H1 (cell line): Measurements from ENCODE around the gene TGFBI. TPM values are rescaled to one million over a fixed set of nuclear protein-coding genes. Genes with fewer than 3 reads are reported as not detected.

Experiments used
- CTCF ChIA-PET: fragments of 300-600 bp; sonication (Branson Sonifier 250); formaldehyde crosslinking; loops from one replicate; lab custom pipeline; 2021; ENCODE audit not compliant: partially characterized antibody; lab: Charles Lee
- POLR2A ChIA-PET: fragments of 300-600 bp; sonication (Branson Sonifier 250); formaldehyde crosslinking; loops from one replicate; lab custom pipeline; 2021; ENCODE audit warnings: inconsistent platforms; ENCODE audit not compliant: partially characterized antibody; lab: Charles Lee
- DNase-seq, 2 experiments: peaks; one replicate each; pipeline versions ENCODE4 v3.0.0 to v3.0.0-alpha.2; 2010 to 2022; ENCODE audit warnings: low spot score in 2 of 2, low read depth in 1 of 2, mixed read lengths in 1 of 2
- FAIRE-seq: peaks from 2 replicates; lab custom pipeline; 2011; peaks lifted over from hg19 to GRCh38; lab: Jason Lieb, UNC
- H2AFZ ChIP-seq: 2 replicates; pipeline ENCODE4 v1.8.1; 2012; ENCODE audit warnings: low read length, inconsistent platforms
- H2AK5ac ChIP-seq: 2 replicates; pipeline ENCODE4 v1.6.1; 2013; ENCODE audit warnings: low read depth, low read length
- H2BK120ac ChIP-seq: replicated peaks from 2 replicates; pipeline ENCODE3; 2013; ENCODE audit warnings: low read depth, low read length, inconsistent platforms
- H2BK12ac ChIP-seq: 2 replicates; pipeline ENCODE4 v1.6.1; 2013; ENCODE audit warnings: low read depth, low read length
- H2BK15ac ChIP-seq: 2 replicates; pipeline ENCODE4 v1.6.1; 2013; ENCODE audit warnings: low read length
- H2BK20ac ChIP-seq: 2 replicates; pipeline ENCODE4 v1.6.1; 2013; ENCODE audit warnings: low read length
- H2BK5ac ChIP-seq: 2 replicates; pipeline ENCODE4 v1.6.1; 2013; ENCODE audit warnings: low read depth, low read length
- H3K14ac ChIP-seq: 2 replicates; pipeline ENCODE4 v1.6.1; 2013; ENCODE audit warnings: inconsistent platforms; ENCODE audit not compliant: insufficient read length
- H3K18ac ChIP-seq: 2 replicates; pipeline ENCODE4 v1.6.1; 2013; ENCODE audit warnings: low read length; ENCODE audit errors: extremely low read depth
- H3K23ac ChIP-seq: 2 replicates; pipeline ENCODE4 v1.6.1; 2013; ENCODE audit warnings: inconsistent platforms; ENCODE audit not compliant: insufficient read length
- H3K23me2 ChIP-seq: 2 replicates; pipeline ENCODE4 v1.6.1; 2013; ENCODE audit warnings: low read depth, low read length
- H3K27ac ChIP-seq: 2 replicates; pipeline ENCODE4 v1.6.1; 2011; ENCODE audit warnings: low read depth, low read length, inconsistent platforms
- H3K27me3 ChIP-seq, 4 experiments: replicated peaks in 1 of 4; 1 replicate in 1 of 4; 2 replicates in 3 of 4; pipeline versions ENCODE4 v1.6.1 to v1.8.1; 2011 to 2013; ENCODE audit warnings: low read length in 3 of 4, mild to moderate bottlenecking in 3 of 4, inconsistent platforms in 2 of 4, mixed read lengths in 2 of 4, moderate library complexity in 1 of 4; ENCODE audit not compliant: control insufficient read depth in 3 of 4, insufficient read depth in 3 of 4; ENCODE audit errors: extremely low read depth in 1 of 4
- H3K36me3 ChIP-seq, 4 experiments: 2 replicates each; pipeline versions ENCODE4 v1.6.1 to v1.8.1; 2011 to 2013; ENCODE audit warnings: mild to moderate bottlenecking in 4 of 4, low read length in 3 of 4, moderate library complexity in 2 of 4, control low read depth in 1 of 4, inconsistent platforms in 1 of 4; ENCODE audit not compliant: insufficient read depth in 4 of 4, control insufficient read depth in 2 of 4
- H3K4ac ChIP-seq: replicated peaks from 2 replicates; pipeline ENCODE3; 2013; ENCODE audit warnings: low read length, low read depth, mixed read lengths, inconsistent platforms; ENCODE audit not compliant: insufficient read length
- H3K4me1 ChIP-seq, 4 experiments: replicated peaks in 1 of 4; 1 replicate in 1 of 4; 2 replicates in 3 of 4; pipeline versions ENCODE4 v1.6.1 to v1.8.1; 2011 to 2013; ENCODE audit warnings: low read length in 3 of 4, inconsistent platforms in 2 of 4, mixed read lengths in 1 of 4; ENCODE audit not compliant: insufficient read depth in 4 of 4, control insufficient read depth in 3 of 4
- H3K4me2 ChIP-seq, 2 experiments: 2 replicates each; pipeline versions ENCODE4 v1.6.1 to v1.8.1; 2011 to 2013; ENCODE audit warnings: low read depth in 2 of 2, low read length in 2 of 2, control low read depth in 1 of 2, inconsistent platforms in 1 of 2, mild to moderate bottlenecking in 1 of 2; ENCODE audit not compliant: insufficient read depth in 1 of 2
- H3K4me3 ChIP-seq, 4 experiments: fragments of 200-600, 300-600 bp in 1 of 4; sonication (generic), shearing (Covaris generic), sonication (Bioruptor Twin) in 1 of 4; 2 replicates each; pipeline versions ENCODE4 v1.5.1 to v1.8.1; 2011 to 2016; ENCODE audit warnings: low read length in 4 of 4, low read depth in 3 of 4, control low read depth in 2 of 4, inconsistent platforms in 2 of 4, mild to moderate bottlenecking in 2 of 4, mixed read lengths in 1 of 4, moderate library complexity in 1 of 4; ENCODE audit not compliant: insufficient read depth in 2 of 4; ENCODE audit errors: extremely low read depth in 1 of 4
- H3K56ac ChIP-seq: replicated peaks from 2 replicates; pipeline ENCODE3; 2013; ENCODE audit warnings: low read depth, mild to moderate bottlenecking, mixed read lengths, low read length, inconsistent platforms; ENCODE audit not compliant: insufficient read length
- H3K79me1 ChIP-seq: 2 replicates; pipeline ENCODE4 v1.6.1; 2013; ENCODE audit warnings: low read depth, low read length, control low read depth
- H3K79me2 ChIP-seq, 2 experiments: 2 replicates each; pipeline versions ENCODE4 v1.6.1 to v1.8.1; 2012 to 2013; ENCODE audit warnings: low read length in 2 of 2, mild to moderate bottlenecking in 2 of 2, inconsistent platforms in 1 of 2; ENCODE audit not compliant: insufficient read depth in 2 of 2, control insufficient read depth in 1 of 2
- H3K9ac ChIP-seq, 4 experiments: replicated peaks in 1 of 4; 1 replicate in 1 of 4; 2 replicates in 3 of 4; pipeline versions ENCODE4 v1.6.1 to v1.8.1; 2011 to 2013; ENCODE audit warnings: low read depth in 3 of 4, low read length in 3 of 4, control low read depth in 2 of 4, mild to moderate bottlenecking in 2 of 4, moderate library complexity in 2 of 4, inconsistent platforms in 1 of 4; ENCODE audit errors: extremely low read depth in 1 of 4
- H3K9me3 ChIP-seq, 2 experiments: 2 replicates each; pipeline versions ENCODE4 v1.6.1 to v1.8.1; 2012 to 2013; ENCODE audit warnings: mild to moderate bottlenecking in 2 of 2, moderate library complexity in 2 of 2, control low read depth in 1 of 2, inconsistent platforms in 1 of 2, low read depth in 1 of 2, low read length in 1 of 2, mixed read lengths in 1 of 2; ENCODE audit not compliant: insufficient read depth in 2 of 2
- H4K20me1 ChIP-seq, 2 experiments: replicated peaks in 1 of 2; 2 replicates each; pipeline versions ENCODE3 to v1.8.1; 2011 to 2013; ENCODE audit warnings: inconsistent platforms in 2 of 2, low read length in 2 of 2, mild to moderate bottlenecking in 1 of 2; ENCODE audit not compliant: insufficient read depth in 2 of 2, control insufficient read depth in 1 of 2
- H4K5ac ChIP-seq: 2 replicates; pipeline ENCODE4 v1.6.1; 2013; ENCODE audit warnings: low read length, low read depth, mixed read lengths, inconsistent platforms; ENCODE audit not compliant: insufficient read length
- H4K8ac ChIP-seq: 2 replicates; pipeline ENCODE4 v1.8.0; 2013; ENCODE audit warnings: mild to moderate bottlenecking, moderate library complexity, low read length, inconsistent platforms; ENCODE audit not compliant: insufficient read depth; ENCODE audit errors: extremely low read depth
- H4K91ac ChIP-seq: replicated peaks from 2 replicates; pipeline ENCODE3; 2013; ENCODE audit warnings: low read length, mixed read lengths, inconsistent platforms; ENCODE audit not compliant: insufficient read length
- BCL11A ChIP-seq, 2 experiments: IDR thresholded peaks; one replicate each; pipeline ENCODE4 v1.6.1; 2011; ENCODE audit warnings: low read depth in 2 of 2, low read length in 2 of 2, mild to moderate bottlenecking in 2 of 2
- RXRA ChIP-seq: IDR thresholded peaks from 2 replicates; pipeline ENCODE4 v1.6.1; 2011; ENCODE audit warnings: low read depth, mild to moderate bottlenecking, low read length, moderate library complexity; ENCODE audit not compliant: insufficient read depth
- WGBS, 2 experiments: shearing (Covaris generic) in 1 of 2; methylation state at CpG; one replicate each; pipeline versions ENCODE4 v1.1.6 to v1.1.7; 2013 to 2015; ENCODE audit warnings: low lambda C conversion rate in 2 of 2, mixed read lengths in 2 of 2, inconsistent platforms in 1 of 2, low coverage in 1 of 2, missing lambda C conversion rate in 1 of 2; ENCODE audit not compliant: insufficient replicate concordance in 2 of 2, insufficient coverage in 1 of 2, insufficient read length in 1 of 2; ENCODE audit errors: extremely low coverage in 1 of 2, missing lambda C conversion rate in 1 of 2; 5-methylcytosine and 5-hydroxymethylcytosine counted together
- polyA plus RNA-seq, 7 experiments: library from polyadenylated mRNA; depleted of rRNA in 3 of 7; stranded (reverse) in 5 of 7; unstranded in 2 of 7; fragments of >200 nt in 5 of 7; fragments of 200-250 nt in 2 of 7; gene quantifications; 1 replicate in 5 of 7; 2 replicates in 1 of 7; 4 replicates in 1 of 7; pipeline versions ENCODE4 v1.2.1 to v1.2.3, GENCODE V29; 2011 to 2013; ENCODE audit warnings: missing spikeins in 2 of 7, mixed read lengths in 2 of 7
- total RNA-seq: library from RNA; stranded (reverse); fragmentation: NEBNext Ultra II Directional; extraction: Animal tissue kit (Norgen Biotek cat#: 25700); gene quantifications from 2 replicates; pipeline ENCODE4 v1.2.1, GENCODE V29; 2021

The TGFBI gene
- total and polyA plus RNA-seq, 2 of the 8 experiments (the other 6 are each of a cell fraction or from before 2014, with no cell fraction given), result 6.0 to 8.5 TPM

- H3K4me3 ChIP-seq, result no peak overlapping the region
- H3K14ac ChIP-seq, result no peak overlapping the region
- H2BK120ac ChIP-seq, result no peak overlapping the region
- no peak overlapping the region for H3K4ac ChIP-seq
- no peaks in the 10 kb centered on the region for H4K20me1 ChIP-seq
- no peak overlapping the region for H2AK5ac ChIP-seq
- no peak overlapping the region for H4K5ac ChIP-seq
- no peaks in the 10 kb centered on the region for H3K23me2 ChIP-seq
- no peak overlapping the region for H4K91ac ChIP-seq
- no peak overlapping the region for H2BK5ac ChIP-seq
- H3K27me3 ChIP-seq, result peaks cover 0 to 4% (median 0%) of the 10 kb centered on the region in 4 experiments; a peak in 1 of 7 replicates
- H3K18ac ChIP-seq, result no peak overlapping the region
- no peak overlapping the region for H4K8ac ChIP-seq
- H3K4me2 ChIP-seq, result no peak overlapping the region
- ChIA-PET CTCF (interaction anchor here (1.1 to 3.2 kb wide), 3 partner anchors 14 to 66 kb away, joined by 3 to 25 read pairs (median 4); no protein-coding TSS in a partner anchor), POLR2A (no interaction called here)
- no peaks in the 10 kb centered on the region for H3K4me1 ChIP-seq
- FAIRE-seq (no peak), DNase-seq (no peak)
- H2BK20ac ChIP-seq, result no peak overlapping the region
- no peaks in the 10 kb centered on the region for H3K9me3 ChIP-seq
- no peak overlapping the region for H3K9ac ChIP-seq
- TF ChIP-seq RXRA (no peak), BCL11A (IDR thresholded peaks at IDR 0.05; ENCODE audit: low read depth in 2 of 2, low read length in 2 of 2) (no peak)
- no peaks in the 10 kb centered on the region for H3K79me2 ChIP-seq
- H2AFZ ChIP-seq, result no peak overlapping the region
- 87% methylated on average over 2 of the region's 2 CpGs; no CpG with 5 or more reads in 1 of the 2 experiments for WGBS, 2 experiments
- H3K23ac ChIP-seq, result no peak overlapping the region
- no peaks in the 10 kb centered on the region for H3K79me1 ChIP-seq
- H2BK15ac ChIP-seq, result no peak overlapping the region
- no peak overlapping the region for H3K56ac ChIP-seq
- H2BK12ac ChIP-seq, result no peak overlapping the region
- no peak overlapping the region for H3K27ac ChIP-seq
- no peaks in the 10 kb centered on the region for H3K36me3 ChIP-seq
Observed at GRCh38 chr5:136043551-136043950, 14.8 kb downstream of the TGFBI start.
